Esophagus muscularis mucosa (tissue), 4 donors: ENCODE results near the gene TMEM50B. TPM values are rescaled to one million over a fixed set of nuclear protein-coding genes. Genes with fewer than 3 reads are reported as not detected.

Experiments used
- DNase-seq: peaks from one replicate; pipeline ENCODE4 v3.0.0-alpha.2; 2017; ENCODE audit errors: extremely low spot score
- H3K27ac ChIP-seq, 4 donors: fragments of 200-600 bp; sonication (generic); replicated peaks in 1 of 4; 1 replicate in 3 of 4; 2 replicates in 1 of 4; pipeline ENCODE4 v1.5.1; 2016 to 2019; ENCODE audit warnings: mild to moderate bottlenecking in 1 of 4
- H3K27me3 ChIP-seq, 4 donors: fragments of 200-600 bp; sonication (generic); one replicate each; pipeline versions ENCODE4 v1.5.1 to v1.6.0; 2016 to 2019
- H3K36me3 ChIP-seq, 4 donors: fragments of 200-600 bp; sonication (generic); one replicate each; pipeline ENCODE4 v1.5.1; 2016 to 2019
- H3K4me1 ChIP-seq, 4 donors: fragments of 200-600 bp; sonication (generic); one replicate each; pipeline ENCODE4 v1.5.1; 2016 to 2019
- H3K4me3 ChIP-seq, 4 donors: fragments of 200-600 bp; sonication (generic); 1 replicate in 2 of 4; 2 replicates in 2 of 4; pipeline ENCODE4 v1.5.1; 2016 to 2019; ENCODE audit warnings: mild to moderate bottlenecking in 4 of 4, moderate library complexity in 1 of 4
- H3K9me3 ChIP-seq, 4 donors: fragments of 200-600 bp; sonication (generic); 1 replicate in 3 of 4; 2 replicates in 1 of 4; pipeline ENCODE4 v1.5.1; 2016 to 2019
- EP300 ChIP-seq: sonication (generic); formaldehyde crosslinking; IDR thresholded peaks from one replicate; pipeline ENCODE4 v1.6.1; 2017; ENCODE audit warnings: antibody characterized with exemption
- POLR2A ChIP-seq: fragments of 450-650 bp; IDR thresholded peaks from one replicate; pipeline ENCODE4 v1.6.1; 2017; ENCODE audit warnings: antibody characterized with exemption, moderate library complexity, mild to moderate bottlenecking, low read depth
- POLR2AphosphoS5 ChIP-seq, 2 donors: sonication (generic); formaldehyde crosslinking; IDR thresholded peaks; one replicate each; pipeline ENCODE4 v1.6.1; 2017; ENCODE audit warnings: antibody characterized with exemption in 2 of 2
- WGBS: methylation state at CpG from one replicate; pipeline ENCODE4 v1.1.5; 2018; 5-methylcytosine and 5-hydroxymethylcytosine counted together
- intact Hi-C: fragments of 100-400 bp; cut with DNase I; formaldehyde crosslinking; loops from one replicate; pipeline ENCODE4 v1.15.1; 2023
- total RNA-seq, 4 donors: library from RNA; depleted of rRNA; stranded (reverse); fragments of >200 nt; gene quantifications; one replicate each; pipeline versions ENCODE4 v1.1.0 to v1.2.1, GENCODE V29; 2016
- TF ChIP-seq, protein P1 (sequence below), 3 experiments: fragments of 200-600 bp in 2 of 3; fragments of 450-650 bp in 1 of 3; sonication (generic) in 2 of 3; IDR thresholded peaks; one replicate each; pipeline ENCODE4 v1.5.1; 2017 to 2019; ENCODE audit warnings: antibody characterized with exemption in 3 of 3, mild to moderate bottlenecking in 2 of 3, moderate library complexity in 1 of 3

TMEM50B gene
- total RNA-seq, 4 donors from 2014 or later = 40.2 to 95.1 (median 67.2) TPM

GRCh38 chr21:33496345-33496744 lies 16.6 kb upstream of the TMEM50B start:
- intact Hi-C loops = no loop called here
- peaks cover 0 to 7% (median 3%) of the 10 kb centered on the region in 4 donors for H3K4me1 ChIP-seq
- TF ChIP-seq POLR2AphosphoS5 (IDR thresholded peaks at IDR 0.05) (no peak), EP300 (no peak), POLR2A (no peak)
- TF ChIP-seq, protein P1, sequence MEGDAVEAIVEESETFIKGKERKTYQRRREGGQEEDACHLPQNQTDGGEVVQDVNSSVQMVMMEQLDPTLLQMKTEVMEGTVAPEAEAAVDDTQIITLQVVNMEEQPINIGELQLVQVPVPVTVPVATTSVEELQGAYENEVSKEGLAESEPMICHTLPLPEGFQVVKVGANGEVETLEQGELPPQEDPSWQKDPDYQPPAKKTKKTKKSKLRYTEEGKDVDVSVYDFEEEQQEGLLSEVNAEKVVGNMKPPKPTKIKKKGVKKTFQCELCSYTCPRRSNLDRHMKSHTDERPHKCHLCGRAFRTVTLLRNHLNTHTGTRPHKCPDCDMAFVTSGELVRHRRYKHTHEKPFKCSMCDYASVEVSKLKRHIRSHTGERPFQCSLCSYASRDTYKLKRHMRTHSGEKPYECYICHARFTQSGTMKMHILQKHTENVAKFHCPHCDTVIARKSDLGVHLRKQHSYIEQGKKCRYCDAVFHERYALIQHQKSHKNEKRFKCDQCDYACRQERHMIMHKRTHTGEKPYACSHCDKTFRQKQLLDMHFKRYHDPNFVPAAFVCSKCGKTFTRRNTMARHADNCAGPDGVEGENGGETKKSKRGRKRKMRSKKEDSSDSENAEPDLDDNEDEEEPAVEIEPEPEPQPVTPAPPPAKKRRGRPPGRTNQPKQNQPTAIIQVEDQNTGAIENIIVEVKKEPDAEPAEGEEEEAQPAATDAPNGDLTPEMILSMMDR (IDR thresholded peaks at IDR 0.05) = no peak
- no peaks in the 10 kb centered on the region for H3K27me3 ChIP-seq
- no peak overlapping the region for H3K4me3 ChIP-seq
- DNase-seq = no peak
- H3K36me3 ChIP-seq = no peaks in the 10 kb centered on the region
- WGBS = 70% methylated on average over 7 of the region's 7 CpGs
- no peaks in the 10 kb centered on the region for H3K9me3 ChIP-seq
- H3K27ac ChIP-seq = no peak overlapping the region

DNA sequence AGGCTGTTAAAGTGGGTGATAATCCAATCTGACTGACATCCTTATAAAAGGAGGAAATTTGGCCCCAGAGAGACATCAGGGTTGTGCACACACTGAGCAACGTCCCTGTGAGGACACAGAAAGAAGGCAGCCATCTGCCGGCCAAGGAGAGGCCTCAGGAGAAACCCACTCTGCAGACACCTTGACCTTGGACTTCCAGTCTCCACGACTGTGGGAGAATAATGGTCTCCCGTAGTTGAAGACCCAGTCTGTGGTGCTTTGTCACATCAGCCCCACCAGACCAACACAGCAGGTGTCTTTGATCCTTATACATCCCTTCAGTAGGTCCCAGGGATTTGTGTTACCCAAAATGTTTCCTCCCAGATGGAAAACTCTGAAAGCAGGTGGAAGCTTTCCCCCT lies 16.0 kb upstream of the TMEM50B start:
- no peak overlapping the region for H3K4me3 ChIP-seq
- H3K4me1 ChIP-seq = peaks cover 2 to 12% (median 7%) of the 10 kb centered on the region in 4 donors
- DNase-seq = no peak
- no peaks in the 10 kb centered on the region for H3K9me3 ChIP-seq
- no peaks in the 10 kb centered on the region for H3K36me3 ChIP-seq
- WGBS = 69% methylated on average over 4 of the region's 4 CpGs
- intact Hi-C loops = no loop called here
- no peak overlapping the region for H3K27ac ChIP-seq
- H3K27me3 ChIP-seq = no peaks in the 10 kb centered on the region
- TF ChIP-seq POLR2A (no peak), EP300 (no peak), POLR2AphosphoS5 (IDR thresholded peaks at IDR 0.05) (no peak)
- TF ChIP-seq, protein P1 (IDR thresholded peaks at IDR 0.05) = no peak

GRCh38 chr21:33493756-33494155 lies 14.0 kb upstream of the TMEM50B start:
- Histone ChIP-seq H3K4me1 (peaks cover 4 to 15% (median 10%) of the 10 kb centered on the region in 4 donors), H3K27me3 (no peaks in the 10 kb centered on the region), H3K4me3 (no peak overlapping the region), H3K27ac (no peak overlapping the region), H3K9me3 (no peaks in the 10 kb centered on the region), H3K36me3 (no peaks in the 10 kb centered on the region)
- DNase-seq = no peak
- WGBS = 74% methylated on average over 3 of the region's 3 CpGs
- intact Hi-C loops = no loop called here
- TF ChIP-seq, protein P1 (IDR thresholded peaks at IDR 0.05) = no peak
- TF ChIP-seq POLR2A (no peak), EP300 (no peak), POLR2AphosphoS5 (IDR thresholded peaks at IDR 0.05) (no peak)

- no peaks in the 10 kb centered on the region for H3K9me3 ChIP-seq
- no peaks in the 10 kb centered on the region for H3K27me3 ChIP-seq
- intact Hi-C loops = no loop called here
- WGBS = 51% methylated on average over 2 of the region's 2 CpGs
- no peak for DNase-seq
- H3K36me3 ChIP-seq = no peaks in the 10 kb centered on the region
- TF ChIP-seq EP300 (no peak), POLR2AphosphoS5 (IDR thresholded peaks at IDR 0.05) (no peak), POLR2A (no peak)
- TF ChIP-seq, protein P1 (IDR thresholded peaks at IDR 0.05) = no peak
- no peak overlapping the region for H3K27ac ChIP-seq
- no peak overlapping the region for H3K4me3 ChIP-seq
- peaks cover 4 to 15% (median 10%) of the 10 kb centered on the region in 4 donors for H3K4me1 ChIP-seq
Measured at GRCh38 chr21:33492571-33492970, 12.8 kb upstream of the TMEM50B start.
